ENCODE data around the gene ADARB1. TPM values are rescaled to one million over a fixed set of nuclear protein-coding genes. Genes with fewer than 3 reads are reported as not detected.

Gene ADARB1
- total and polyA plus RNA-seq, 2 of the 4 experiments (the other 2 are of a cell fraction), result 39.8 to 47.3 TPM

GRCh38 chr21:45098867-45099266 is 24.5 kb downstream of the ADARB1 start:
- Histone ChIP-seq H3K18ac (ENCODE audit: low read depth, low read length) (no peak overlapping the region), H3K79me1 (ENCODE audit: low read depth in 1 of 2, low read length in 2 of 2) (peaks cover 12 to 96% of the 10 kb centered on the region in 2 experiments; a peak in 3 of 4 replicates), H4K5ac (ENCODE audit: low read depth, low read length) (no peak overlapping the region), H2AK5ac (ENCODE audit: low read depth, low read length) (no peak overlapping the region), H4K20me1 (ENCODE audit: insufficient read depth, low read length) (peaks cover 100% of the 10 kb centered on the region), H3K4me2 (ENCODE audit: low read depth, low read length) (no peak overlapping the region), H2BK5ac (ENCODE audit: low read depth, low read length, poor library complexity, severe bottlenecking) (no peak overlapping the region), H2BK15ac (ENCODE audit: low read depth, low read length) (no peak overlapping the region), H3K9me1 (ENCODE audit: insufficient read depth, low read length) (peaks cover 39% of the 10 kb centered on the region), H3K9ac (ENCODE audit: low read depth, low read length) (no peak overlapping the region), H4K8ac (ENCODE audit: low read depth in 2 of 2, low read length in 2 of 2) (no peak overlapping the region), H4K91ac (ENCODE audit: insufficient read depth, low read depth, low read length) (no peak overlapping the region), H3K14ac (replicated peaks; ENCODE audit: low read depth, low read length) (no peak overlapping the region), H3K4me1 (ENCODE audit: control insufficient read depth, insufficient read depth, low read length) (peaks cover 16% of the 10 kb centered on the region), H3K27me3 (ENCODE audit: control insufficient read depth, insufficient read depth, low read length) (no peaks in the 10 kb centered on the region), H2AK9ac (replicated peaks; ENCODE audit: low read depth, low read length, poor library complexity) (no peak overlapping the region), H3K4ac (ENCODE audit: low read depth, low read length) (no peak overlapping the region), H3K4me3 (ENCODE audit: insufficient read depth, low read depth, low read length) (no peak overlapping the region), H3K9me3 (ENCODE audit: control insufficient read depth, insufficient read depth, low read length) (no peaks in the 10 kb centered on the region), H3K36me3 (ENCODE audit: control insufficient read depth, insufficient read depth, low read length) (peaks cover 33% of the 10 kb centered on the region), H3K23ac (ENCODE audit: low read depth, low read length) (no peak overlapping the region), H2BK20ac (ENCODE audit: low read depth, low read length) (no peak overlapping the region), H2AFZ (replicated peaks; ENCODE audit: low read length, poor library complexity) (no peak overlapping the region), H2BK120ac (ENCODE audit: low read depth, low read length) (no peak overlapping the region), H3K27ac (ENCODE audit: insufficient read depth, low read length) (no peak overlapping the region), H3K56ac (ENCODE audit: extremely low read depth, insufficient read depth, low read length) (no peak overlapping the region)
- WGBS, 2 experiments (ENCODE audit: extremely low coverage in 2 of 2, insufficient read length in 1 of 2), result no CpG with 5 or more reads among the region's 4 CpGs
- CTCF ChIA-PET, result interaction anchor here (0.8 to 1.0 kb wide), 2 partner anchors 8 to 9 kb away, joined by 3 read pairs; no protein-coding TSS in a partner anchor
- in situ Hi-C loops (cut with MboI; ENCODE audit: low sequenced_read_pairs), result no loop called here
- no peak for DNase-seq
- POLR2A ChIA-PET (ENCODE audit: unreplicated experiment), result no interaction called here
- no TSS peak for BruUV-seq (replicated peaks)
- ATAC-seq (ENCODE audit: low read depth), result no peak
- TF ChIP-seq CEBPB (IDR thresholded peaks at IDR 0.05; ENCODE audit: low read depth, low read length), result no peak
- TF ChIP-seq, protein P1, sequence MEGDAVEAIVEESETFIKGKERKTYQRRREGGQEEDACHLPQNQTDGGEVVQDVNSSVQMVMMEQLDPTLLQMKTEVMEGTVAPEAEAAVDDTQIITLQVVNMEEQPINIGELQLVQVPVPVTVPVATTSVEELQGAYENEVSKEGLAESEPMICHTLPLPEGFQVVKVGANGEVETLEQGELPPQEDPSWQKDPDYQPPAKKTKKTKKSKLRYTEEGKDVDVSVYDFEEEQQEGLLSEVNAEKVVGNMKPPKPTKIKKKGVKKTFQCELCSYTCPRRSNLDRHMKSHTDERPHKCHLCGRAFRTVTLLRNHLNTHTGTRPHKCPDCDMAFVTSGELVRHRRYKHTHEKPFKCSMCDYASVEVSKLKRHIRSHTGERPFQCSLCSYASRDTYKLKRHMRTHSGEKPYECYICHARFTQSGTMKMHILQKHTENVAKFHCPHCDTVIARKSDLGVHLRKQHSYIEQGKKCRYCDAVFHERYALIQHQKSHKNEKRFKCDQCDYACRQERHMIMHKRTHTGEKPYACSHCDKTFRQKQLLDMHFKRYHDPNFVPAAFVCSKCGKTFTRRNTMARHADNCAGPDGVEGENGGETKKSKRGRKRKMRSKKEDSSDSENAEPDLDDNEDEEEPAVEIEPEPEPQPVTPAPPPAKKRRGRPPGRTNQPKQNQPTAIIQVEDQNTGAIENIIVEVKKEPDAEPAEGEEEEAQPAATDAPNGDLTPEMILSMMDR (conservative IDR thresholded peaks at IDR 0.05; ENCODE audit: low read depth, low read length), result peak; percentile 22; the same call in 1 of the 2 replicates
- intact Hi-C loops (cut with micrococcal nuclease), result no loop called here
- dilution Hi-C loops (cut with HindIII; ENCODE audit: low sequenced_read_pairs, unreplicated experiment), result no loop called here

All from IMR-90 (cell line).